HEK293T (cell line): ENCODE measurements around the gene FBXO38.

ENCODE experiments used
- ARNT ChIP-seq: fragments of 450-650 bp; IDR thresholded peaks from 2 replicates; pipeline ENCODE4 v1.6.1; 2017; ENCODE audit warnings: mild to moderate bottlenecking
- BHLHE40 ChIP-seq: fragments of 450-650 bp; IDR thresholded peaks from 2 replicates; pipeline ENCODE4 v1.6.1; 2016; ENCODE audit warnings: mild to moderate bottlenecking, moderate library complexity, borderline replicate concordance
- CTBP1 ChIP-seq: fragments of 450-650 bp; IDR thresholded peaks from 2 replicates; pipeline ENCODE4 v1.6.1; 2016; ENCODE audit warnings: borderline replicate concordance
- ELF4 ChIP-seq: fragments of 450-650 bp; IDR thresholded peaks from 2 replicates; pipeline ENCODE4 v1.6.1; 2017; ENCODE audit warnings: antibody characterized with exemption
- FOXA1 ChIP-seq: fragments of 450-650 bp; IDR thresholded peaks from 2 replicates; pipeline ENCODE4 v1.6.1; 2016; ENCODE audit warnings: mild to moderate bottlenecking
- FOXK2 ChIP-seq: fragments of 450-650 bp; IDR thresholded peaks from 2 replicates; pipeline ENCODE4 v1.6.1; 2016; ENCODE audit warnings: mild to moderate bottlenecking
- FOXM1 ChIP-seq: fragments of 450-650 bp; IDR thresholded peaks from 2 replicates; pipeline ENCODE4 v1.6.1; 2017; ENCODE audit warnings: mild to moderate bottlenecking, borderline replicate concordance
- HDGF ChIP-seq: fragments of 450-650 bp; IDR thresholded peaks from 2 replicates; pipeline ENCODE4 v1.6.1; 2017; ENCODE audit warnings: antibody characterized with exemption, borderline replicate concordance
- L3MBTL2 ChIP-seq: fragments of 450-650 bp; conservative IDR thresholded peaks from 2 replicates; pipeline ENCODE4 v1.6.1; 2016; ENCODE audit warnings: mild to moderate bottlenecking
- PKNOX1 ChIP-seq: fragments of 450-650 bp; IDR thresholded peaks from 2 replicates; pipeline ENCODE4 v1.6.1; 2016
- SP1 ChIP-seq: fragments of 450-650 bp; IDR thresholded peaks from 2 replicates; pipeline ENCODE4 v1.6.1; 2017
- SUZ12 ChIP-seq: fragments of 450-650 bp; IDR thresholded peaks from 2 replicates; pipeline ENCODE4 v1.6.1; 2016; ENCODE audit warnings: mild to moderate bottlenecking
- TARDBP ChIP-seq: fragments of 450-650 bp; IDR thresholded peaks from 2 replicates; pipeline ENCODE4 v1.6.1; 2016

GRCh38 chr5:148383564-148384379 is at the start of gene FBXO38:
- TF ChIP-seq FOXM1 (no peak), ARNT (no peak), TARDBP (no peak), SUZ12 (no peak), FOXK2 (no peak), ELF4 (peak; percentile 89), SP1 (no peak), BHLHE40 (no peak), HDGF (no peak), FOXA1 (no peak), L3MBTL2 (peak; percentile 81), CTBP1 (no peak), PKNOX1 (peak; percentile 47; the same call in 1 of the 2 replicates)
